HCEC 1CT (cell line): ENCODE results near the gene ATAD1.
"Not testable (repeated sequence)": the region's sequence is repeated elsewhere in the genome, so short reads cannot be mapped to it uniquely, and the experiment has no call there.

Experiments
- DNase-seq: peaks from one replicate; pipeline ENCODE4 v3.0.0-alpha.2; 2017

ATAD1 gene

GRCh38 chr10:87845624-87845998 is 27.6 kb upstream of the ATAD1 start:
- DNase-seq, result no peak

- peak; percentile 74 for DNase-seq
Observed at GRCh38 chr10:87844837-87845623, 27.0 kb upstream of the ATAD1 start.

GRCh38 chr10:87843714-87844113 is 25.7 kb upstream of the ATAD1 start:
- no peak for DNase-seq

GRCh38 chr10:87842776-87843497 is 24.9 kb upstream of the ATAD1 start:
- no peak for DNase-seq

GRCh38 chr10:87842220-87842641 is 24.2 kb upstream of the ATAD1 start:
- no peak for DNase-seq

- DNase-seq, result no peak
Observed at GRCh38 chr10:87841186-87841585, 23.2 kb upstream of the ATAD1 start.

GRCh38 chr10:87838650-87839049 is 20.6 kb upstream of the ATAD1 start:
- DNase-seq, result no peak

- no peak for DNase-seq
Observed at GRCh38 chr10:87837445-87837844, 19.4 kb upstream of the ATAD1 start.

GRCh38 chr10:87836098-87836497 is 18.1 kb upstream of the ATAD1 start:
- DNase-seq, result no peak

- no peak for DNase-seq
Observed at GRCh38 chr10:87829986-87830729, 12.1 kb upstream of the ATAD1 start.

GRCh38 chr10:87829051-87829450 is 11.0 kb upstream of the ATAD1 start:
- not testable (repeated sequence) for DNase-seq

GRCh38 chr10:87827681-87828080 is 9.7 kb upstream of the ATAD1 start:
- no peak for DNase-seq

- no peak for DNase-seq
Observed at GRCh38 chr10:87826653-87827052, 8.6 kb upstream of the ATAD1 start.

- DNase-seq, result no peak
Observed at GRCh38 chr10:87819289-87819585, 1.2 kb upstream of the ATAD1 start.

GRCh38 chr10:87818505-87819288 is 671 bp upstream of the ATAD1 start:
- peak; percentile 48 for DNase-seq

- no peak for DNase-seq
Observed at GRCh38 chr10:87816898-87817608, 973 bp downstream of the ATAD1 start.

- DNase-seq, result no peak
Observed at GRCh38 chr10:87816163-87816897, 1.7 kb downstream of the ATAD1 start.

- DNase-seq, result no peak
Observed at GRCh38 chr10:87804939-87805569, 13.0 kb downstream of the ATAD1 start.

- DNase-seq, result no peak
Observed at GRCh38 chr10:87803831-87804230, 14.2 kb downstream of the ATAD1 start.

- DNase-seq, result no peak
Observed at GRCh38 chr10:87803328-87803727, 14.7 kb downstream of the ATAD1 start.

GRCh38 chr10:87801813-87802435 is 16.1 kb downstream of the ATAD1 start:
- not testable (repeated sequence) for DNase-seq
